ENCODE results near the gene FCRL6.

The FCRL6 gene

DNA sequence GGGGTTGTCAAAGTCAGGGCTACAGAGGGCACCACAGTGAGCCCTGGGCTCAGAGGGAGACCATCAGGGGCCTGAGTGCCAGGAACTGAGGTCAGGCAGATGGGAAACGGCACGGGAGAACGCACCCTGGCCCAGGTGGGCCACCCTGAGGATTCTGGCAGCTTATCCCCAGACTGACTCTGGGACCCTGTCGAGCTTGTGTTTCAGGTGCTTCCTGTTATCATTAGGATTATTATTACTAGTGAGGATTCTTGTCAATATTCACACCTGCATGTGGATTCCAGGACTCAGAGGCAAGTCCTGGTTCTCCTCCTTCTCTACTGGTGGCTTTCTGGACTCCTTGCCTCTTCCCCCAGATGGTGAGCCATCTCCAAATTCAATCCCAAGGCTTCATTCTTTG, 45.1 kb downstream of the FCRL6 start:
- TF ChIP-seq, protein P1, sequence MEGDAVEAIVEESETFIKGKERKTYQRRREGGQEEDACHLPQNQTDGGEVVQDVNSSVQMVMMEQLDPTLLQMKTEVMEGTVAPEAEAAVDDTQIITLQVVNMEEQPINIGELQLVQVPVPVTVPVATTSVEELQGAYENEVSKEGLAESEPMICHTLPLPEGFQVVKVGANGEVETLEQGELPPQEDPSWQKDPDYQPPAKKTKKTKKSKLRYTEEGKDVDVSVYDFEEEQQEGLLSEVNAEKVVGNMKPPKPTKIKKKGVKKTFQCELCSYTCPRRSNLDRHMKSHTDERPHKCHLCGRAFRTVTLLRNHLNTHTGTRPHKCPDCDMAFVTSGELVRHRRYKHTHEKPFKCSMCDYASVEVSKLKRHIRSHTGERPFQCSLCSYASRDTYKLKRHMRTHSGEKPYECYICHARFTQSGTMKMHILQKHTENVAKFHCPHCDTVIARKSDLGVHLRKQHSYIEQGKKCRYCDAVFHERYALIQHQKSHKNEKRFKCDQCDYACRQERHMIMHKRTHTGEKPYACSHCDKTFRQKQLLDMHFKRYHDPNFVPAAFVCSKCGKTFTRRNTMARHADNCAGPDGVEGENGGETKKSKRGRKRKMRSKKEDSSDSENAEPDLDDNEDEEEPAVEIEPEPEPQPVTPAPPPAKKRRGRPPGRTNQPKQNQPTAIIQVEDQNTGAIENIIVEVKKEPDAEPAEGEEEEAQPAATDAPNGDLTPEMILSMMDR (IDR thresholded peaks at IDR 0.05; ENCODE audit: extremely low read depth, missing control alignments) = no peak
- DNase-seq (ENCODE audit: low spot score) = no peak

- DNase-seq (ENCODE audit: low spot score) = no peak
- TF ChIP-seq, protein P1 (IDR thresholded peaks at IDR 0.05; ENCODE audit: extremely low read depth, missing control alignments) = no peak
These were observed 46.2 kb downstream of the FCRL6 start for GRCh38 chr1:159848326-159848725.

DNA sequence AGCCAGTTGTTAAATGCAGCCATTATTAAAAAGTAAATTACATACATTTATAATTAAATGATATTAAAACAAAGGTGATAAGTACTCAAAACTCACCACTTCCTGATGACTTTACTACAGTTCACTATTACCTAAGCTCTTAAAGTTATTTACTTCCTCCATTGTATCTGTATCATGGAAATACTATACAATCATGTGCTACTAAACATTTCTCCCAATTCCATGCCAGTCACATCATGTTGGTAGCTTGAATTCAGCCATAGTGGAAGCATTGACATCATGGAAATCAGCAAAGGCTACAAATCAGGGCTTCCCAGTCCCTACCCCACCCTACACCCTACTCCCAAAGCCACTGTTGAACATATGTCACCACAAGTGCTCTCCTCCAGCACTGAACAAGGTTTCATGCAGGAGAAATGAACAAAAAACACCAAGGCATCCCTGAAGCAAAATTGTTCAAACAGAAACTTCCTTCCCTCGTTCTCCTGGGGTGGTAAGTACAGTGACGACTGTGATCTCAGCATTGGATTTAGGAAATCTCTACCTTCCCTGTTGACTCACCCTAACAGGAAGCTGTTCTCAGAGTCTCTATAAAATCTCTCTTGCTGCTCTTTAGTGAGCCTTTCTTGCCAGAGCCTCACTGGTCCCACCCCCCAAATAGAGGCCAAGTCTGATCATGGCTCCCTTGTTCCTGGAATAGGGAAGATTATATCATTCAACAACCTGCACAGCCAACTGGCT, 47.6 kb downstream of the FCRL6 start:
- no peak for DNase-seq (ENCODE audit: low spot score)
- TF ChIP-seq, protein P1 (IDR thresholded peaks at IDR 0.05; ENCODE audit: extremely low read depth, missing control alignments) = no peak

GRCh38 chr1:159851407-159851806, 49.2 kb downstream of the FCRL6 start:
- no peak for DNase-seq (ENCODE audit: low spot score)
- TF ChIP-seq, protein P1 (IDR thresholded peaks at IDR 0.05; ENCODE audit: extremely low read depth, missing control alignments) = no peak

GRCh38 chr1:159853417-159854115, 51.4 kb downstream of the FCRL6 start:
- DNase-seq (ENCODE audit: low spot score) = no peak
- TF ChIP-seq, protein P1 (IDR thresholded peaks at IDR 0.05; ENCODE audit: extremely low read depth, missing control alignments) = no peak

GRCh38 chr1:159854116-159854692, 52.0 kb downstream of the FCRL6 start:
- DNase-seq (ENCODE audit: low spot score) = no peak
- TF ChIP-seq, protein P1 (IDR thresholded peaks at IDR 0.05; ENCODE audit: extremely low read depth, missing control alignments) = no peak

GRCh38 chr1:159854693-159855192, 52.6 kb downstream of the FCRL6 start:
- TF ChIP-seq, protein P1 (IDR thresholded peaks at IDR 0.05; ENCODE audit: extremely low read depth, missing control alignments) = no peak
- DNase-seq (ENCODE audit: low spot score) = peak; percentile 77

Data from GM20000 (cell line).